Measurements from ENCODE around the gene CPB2. TPM values are rescaled to one million over a fixed set of nuclear protein-coding genes. Genes with fewer than 3 reads are reported as not detected.
A peak's percentile ranks its signal among the peaks of the same experiment; 100 is the strongest.

The CPB2 gene
- polyA plus RNA-seq, 1 donor (not counting 4 experiments of a cell fraction or from before 2014, with no cell fraction given) = 0.26 TPM

DNA sequence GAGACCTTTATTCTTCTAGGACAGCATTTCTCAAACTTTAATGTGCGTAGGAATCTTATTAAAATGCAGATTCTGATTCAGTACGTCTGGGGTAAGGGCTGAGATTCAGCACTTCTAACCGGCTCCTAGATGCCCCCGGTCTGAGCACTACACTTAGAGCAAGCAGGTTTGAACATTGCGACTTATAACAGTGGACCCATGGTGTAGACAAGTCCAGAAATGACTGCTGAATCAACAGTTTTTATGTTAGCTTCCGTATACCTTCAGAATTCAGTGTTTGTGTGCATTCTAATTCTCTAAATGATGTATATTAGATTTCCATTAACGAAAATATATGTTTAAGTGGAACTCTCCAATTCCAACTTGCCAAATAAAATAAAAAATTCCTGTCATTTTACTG is 17.5 kb upstream of the CPB2 start:
- dilution Hi-C loops (cut with MboI; ENCODE audit: extremely low pct_ligation_motif_present, low sequenced_read_pairs) = no loop called here
- no peak overlapping the region for H2AFZ ChIP-seq (ENCODE audit: control insufficient read depth, low read length)
- H4K20me1 ChIP-seq (ENCODE audit: control insufficient read depth, extremely low read depth, insufficient read depth, low read length) = no peaks in the 10 kb centered on the region
- H3K4me2 ChIP-seq (ENCODE audit: control insufficient read depth, extremely low read depth, insufficient read depth, low read depth, low read length) = no peak overlapping the region
- H3K27me3 ChIP-seq (ENCODE audit: control insufficient read depth, extremely low read depth, insufficient read depth, low read length) = no peaks in the 10 kb centered on the region
- TF ChIP-seq, protein P1, sequence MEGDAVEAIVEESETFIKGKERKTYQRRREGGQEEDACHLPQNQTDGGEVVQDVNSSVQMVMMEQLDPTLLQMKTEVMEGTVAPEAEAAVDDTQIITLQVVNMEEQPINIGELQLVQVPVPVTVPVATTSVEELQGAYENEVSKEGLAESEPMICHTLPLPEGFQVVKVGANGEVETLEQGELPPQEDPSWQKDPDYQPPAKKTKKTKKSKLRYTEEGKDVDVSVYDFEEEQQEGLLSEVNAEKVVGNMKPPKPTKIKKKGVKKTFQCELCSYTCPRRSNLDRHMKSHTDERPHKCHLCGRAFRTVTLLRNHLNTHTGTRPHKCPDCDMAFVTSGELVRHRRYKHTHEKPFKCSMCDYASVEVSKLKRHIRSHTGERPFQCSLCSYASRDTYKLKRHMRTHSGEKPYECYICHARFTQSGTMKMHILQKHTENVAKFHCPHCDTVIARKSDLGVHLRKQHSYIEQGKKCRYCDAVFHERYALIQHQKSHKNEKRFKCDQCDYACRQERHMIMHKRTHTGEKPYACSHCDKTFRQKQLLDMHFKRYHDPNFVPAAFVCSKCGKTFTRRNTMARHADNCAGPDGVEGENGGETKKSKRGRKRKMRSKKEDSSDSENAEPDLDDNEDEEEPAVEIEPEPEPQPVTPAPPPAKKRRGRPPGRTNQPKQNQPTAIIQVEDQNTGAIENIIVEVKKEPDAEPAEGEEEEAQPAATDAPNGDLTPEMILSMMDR (optimal IDR thresholded peaks at IDR 0.05 in 1 of 3, IDR thresholded peaks at IDR 0.05 in 1 of 3, conservative IDR thresholded peaks at IDR 0.05 in 1 of 3; ENCODE audit: extremely low read depth in 1 of 3, insufficient read depth in 2 of 3, low read length in 3 of 3) = no peak
- no peak for TF ChIP-seq EZH2 (IDR thresholded peaks at IDR 0.05; ENCODE audit: low read length)
- no peak overlapping the region for H3K4me3 ChIP-seq (ENCODE audit: control insufficient read depth in 2 of 3, extremely low read depth in 1 of 3, insufficient read depth in 2 of 3, low read depth in 1 of 3, low read length in 3 of 3)
- H3K9me1 ChIP-seq (ENCODE audit: control insufficient read depth, extremely low read depth, insufficient read depth, low read length) = no peaks in the 10 kb centered on the region
- H3K9me3 ChIP-seq (ENCODE audit: control insufficient read depth, low read depth, low read length) = no peaks in the 10 kb centered on the region
- DNase-seq (ENCODE audit: low read depth, low spot score) (no peak), FAIRE-seq (no peak)
- no peaks in the 10 kb centered on the region for H3K79me2 ChIP-seq (ENCODE audit: control insufficient read depth, insufficient read depth, low read length)
- peaks cover 33% of the 10 kb centered on the region for H3K4me1 ChIP-seq (ENCODE audit: control insufficient read depth, extremely low read depth, insufficient read depth, low read length)
- H3K27ac ChIP-seq (ENCODE audit: control insufficient read depth, insufficient read depth, low read length) = no peak overlapping the region
- H3K36me3 ChIP-seq (ENCODE audit: control insufficient read depth in 2 of 2, extremely low read depth in 1 of 2, insufficient read depth in 2 of 2, low read length in 2 of 2) = no peaks in the 10 kb centered on the region
- H3K9ac ChIP-seq (ENCODE audit: control insufficient read depth, extremely low read depth, insufficient read depth, low read length) = no peak overlapping the region

DNA sequence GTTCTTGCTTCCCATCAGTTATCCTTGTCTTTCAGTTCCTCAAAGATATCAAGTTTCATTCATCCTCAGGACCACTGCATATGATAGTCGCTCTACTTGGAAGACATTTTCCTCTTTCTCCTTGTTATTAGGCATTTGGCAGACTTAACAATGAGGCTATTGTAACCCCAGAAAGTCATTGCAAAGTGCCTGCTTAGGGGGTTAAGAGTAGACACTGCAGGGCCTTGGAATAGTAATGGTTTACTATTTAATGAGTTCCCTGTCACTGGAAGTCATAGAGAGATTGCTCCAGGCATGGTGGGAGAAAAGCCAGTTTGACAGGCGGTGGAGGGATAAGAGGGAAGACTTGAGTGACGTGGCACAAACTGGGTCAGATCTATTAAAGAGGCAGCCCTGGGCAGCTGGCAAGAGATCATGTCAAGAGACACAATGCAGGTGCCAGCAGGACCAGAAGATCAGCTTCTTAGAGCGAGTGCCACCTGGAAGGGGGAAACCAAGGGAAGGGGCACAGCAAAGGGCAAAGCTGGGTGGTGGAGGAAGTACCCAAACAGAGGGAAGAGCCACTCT is 16.8 kb upstream of the CPB2 start:
- Histone ChIP-seq H3K27me3 (ENCODE audit: control insufficient read depth, extremely low read depth, insufficient read depth, low read length) (no peaks in the 10 kb centered on the region), H3K9me3 (ENCODE audit: control insufficient read depth, low read depth, low read length) (no peaks in the 10 kb centered on the region), H3K4me1 (ENCODE audit: control insufficient read depth, extremely low read depth, insufficient read depth, low read length) (peaks cover 33% of the 10 kb centered on the region), H3K4me3 (ENCODE audit: control insufficient read depth in 2 of 3, extremely low read depth in 1 of 3, insufficient read depth in 2 of 3, low read depth in 1 of 3, low read length in 3 of 3) (no peak overlapping the region), H3K27ac (ENCODE audit: control insufficient read depth, insufficient read depth, low read length) (peak overlapping the region; percentile 32), H4K20me1 (ENCODE audit: control insufficient read depth, extremely low read depth, insufficient read depth, low read length) (no peaks in the 10 kb centered on the region), H2AFZ (ENCODE audit: control insufficient read depth, low read length) (peak overlapping the region; percentile 11), H3K36me3 (ENCODE audit: control insufficient read depth in 2 of 2, extremely low read depth in 1 of 2, insufficient read depth in 2 of 2, low read length in 2 of 2) (no peaks in the 10 kb centered on the region), H3K9ac (ENCODE audit: control insufficient read depth, extremely low read depth, insufficient read depth, low read length) (no peak overlapping the region), H3K79me2 (ENCODE audit: control insufficient read depth, insufficient read depth, low read length) (no peaks in the 10 kb centered on the region), H3K9me1 (ENCODE audit: control insufficient read depth, extremely low read depth, insufficient read depth, low read length) (no peaks in the 10 kb centered on the region), H3K4me2 (ENCODE audit: control insufficient read depth, extremely low read depth, insufficient read depth, low read depth, low read length) (peak overlapping the region; percentile 26)
- dilution Hi-C loops (cut with MboI; ENCODE audit: extremely low pct_ligation_motif_present, low sequenced_read_pairs) = no loop called here
- FAIRE-seq = no peak
- no peak for DNase-seq (ENCODE audit: low read depth, low spot score)
- TF ChIP-seq, protein P1 (optimal IDR thresholded peaks at IDR 0.05 in 1 of 3, IDR thresholded peaks at IDR 0.05 in 1 of 3, conservative IDR thresholded peaks at IDR 0.05 in 1 of 3; ENCODE audit: extremely low read depth in 1 of 3, insufficient read depth in 2 of 3, low read length in 3 of 3) = no peak
- no peak for TF ChIP-seq EZH2 (IDR thresholded peaks at IDR 0.05; ENCODE audit: low read length)
